Psoas muscle (tissue), 8 donors: ENCODE data around the gene PPM1D. TPM values are rescaled to one million over a fixed set of nuclear protein-coding genes. Genes with fewer than 3 reads are reported as not detected.

Experiments used
- ATAC-seq, 4 donors: fragments of 200-7000 bp; cut with Tn5 transposase; one replicate each; pipeline ENCODE4 v1.9.1; 2020; ENCODE audit warnings: moderate library complexity in 3 of 4, mild to moderate bottlenecking in 2 of 4
- DNase-seq, 2 donors: peaks; one replicate each; pipeline ENCODE4 v3.0.0-alpha.2; 2020
- H3K27ac ChIP-seq: fragments of 200-600 bp; one replicate; pipeline ENCODE4 v1.8.0; 2022
- H3K27me3 ChIP-seq, 3 donors: fragments of 200-600 bp in 1 of 3; one replicate each; pipeline versions ENCODE4 v1.6.1 to v1.8.0; 2013 to 2022; ENCODE audit warnings: low read length in 2 of 3, mild to moderate bottlenecking in 2 of 3, moderate library complexity in 1 of 3; ENCODE audit not compliant: insufficient read depth in 3 of 3
- H3K36me3 ChIP-seq, 2 donors: fragments of 200-600 bp in 1 of 2; one replicate each; pipeline versions ENCODE4 v1.6.1 to v1.8.0; 2013 to 2022; ENCODE audit warnings: low read depth in 1 of 2, mild to moderate bottlenecking in 1 of 2, moderate library complexity in 1 of 2; ENCODE audit not compliant: insufficient read depth in 1 of 2
- H3K4me1 ChIP-seq: fragments of 200-600 bp; one replicate; pipeline ENCODE4 v1.8.0; 2022
- H3K4me3 ChIP-seq: fragments of 200-600 bp; one replicate; pipeline ENCODE4 v1.8.0; 2022; ENCODE audit warnings: mild to moderate bottlenecking
- H3K9me3 ChIP-seq: fragments of 200-600 bp; one replicate; pipeline ENCODE4 v1.8.0; 2022
- WGBS, 3 donors: extraction: QIAGEN DNeasy Blood & Tissue Kit; methylation state at CpG; one replicate each; pipeline versions ENCODE4 v1.1.6 to v1.1.7; 2013; 5-methylcytosine and 5-hydroxymethylcytosine counted together
- intact Hi-C, 2 donors: fragments of 100-400 bp; cut with DNase I; formaldehyde crosslinking; loops; one replicate each; pipeline versions ENCODE4 v1.11.0 to v1.14.2; 2022
- polyA plus RNA-seq, 3 donors: library from polyadenylated mRNA; stranded (reverse); fragments of 200-250 nt; gene quantifications; one replicate each; pipeline ENCODE4 v1.2.3, GENCODE V29; 2013
- total RNA-seq, 4 donors: library from RNA; stranded (reverse); fragmentation: NEBNext Ultra II Directional in 2 of 4; extraction: Animal tissue kit (Norgen Biotek cat#: 25700) in 2 of 4; gene quantifications; one replicate each; pipeline versions ENCODE4 v1.2.1 to v1.2.4, GENCODE V29; 2021 to 2023
- TF ChIP-seq, protein P1 (sequence below): fragments of 200-600 bp; IDR thresholded peaks from one replicate; pipeline ENCODE4 v1.8.0; 2022; ENCODE audit warnings: antibody characterized with exemption
- donor health status: healthy with polysubstance abuse.
- donor health status: DM: no; HTN: no; CAD: no; lungs with moderate emphysema.
- donor health status: Bipolar disorder and iron deficiency.
- donor health status: healthy.
- donor health status: DM: yes; HTN: yes; CAD: no.
- donor health status: DM: no; HTN: no; CAD: no.
- donor health status: DM: no; HTN: no; CAD: no.
- donor health status: DM: yes; HTN: yes; CAD: no.

The PPM1D gene
- total and polyA plus RNA-seq, 7 donors: 2.8 to 10.5 (median 7.0) TPM

DNA sequence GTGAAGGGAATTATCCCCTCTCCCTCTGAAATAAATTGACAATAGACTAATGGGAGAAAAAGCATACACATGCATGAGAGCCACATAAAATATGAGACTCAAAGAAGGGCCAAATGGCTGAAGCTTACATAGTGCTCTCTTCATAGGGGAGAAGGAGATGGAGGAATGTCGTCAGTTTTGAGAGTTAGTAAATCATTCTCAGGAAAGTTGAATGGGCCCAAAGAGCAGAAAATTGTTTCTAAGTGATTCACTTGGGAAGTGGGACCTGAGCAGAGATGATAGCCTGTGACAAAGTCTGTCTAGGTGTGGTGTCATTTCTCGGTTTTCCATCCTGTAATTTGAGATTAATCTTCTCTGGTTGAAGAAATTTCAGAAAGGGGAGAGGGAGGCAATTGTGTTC is 112.7 kb downstream of the PPM1D start:
- TF ChIP-seq, protein P1, sequence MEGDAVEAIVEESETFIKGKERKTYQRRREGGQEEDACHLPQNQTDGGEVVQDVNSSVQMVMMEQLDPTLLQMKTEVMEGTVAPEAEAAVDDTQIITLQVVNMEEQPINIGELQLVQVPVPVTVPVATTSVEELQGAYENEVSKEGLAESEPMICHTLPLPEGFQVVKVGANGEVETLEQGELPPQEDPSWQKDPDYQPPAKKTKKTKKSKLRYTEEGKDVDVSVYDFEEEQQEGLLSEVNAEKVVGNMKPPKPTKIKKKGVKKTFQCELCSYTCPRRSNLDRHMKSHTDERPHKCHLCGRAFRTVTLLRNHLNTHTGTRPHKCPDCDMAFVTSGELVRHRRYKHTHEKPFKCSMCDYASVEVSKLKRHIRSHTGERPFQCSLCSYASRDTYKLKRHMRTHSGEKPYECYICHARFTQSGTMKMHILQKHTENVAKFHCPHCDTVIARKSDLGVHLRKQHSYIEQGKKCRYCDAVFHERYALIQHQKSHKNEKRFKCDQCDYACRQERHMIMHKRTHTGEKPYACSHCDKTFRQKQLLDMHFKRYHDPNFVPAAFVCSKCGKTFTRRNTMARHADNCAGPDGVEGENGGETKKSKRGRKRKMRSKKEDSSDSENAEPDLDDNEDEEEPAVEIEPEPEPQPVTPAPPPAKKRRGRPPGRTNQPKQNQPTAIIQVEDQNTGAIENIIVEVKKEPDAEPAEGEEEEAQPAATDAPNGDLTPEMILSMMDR: no peak
- ATAC-seq: no peak
- no peaks in the 10 kb centered on the region for H3K9me3 ChIP-seq
- H3K27ac ChIP-seq: no peak overlapping the region
- H3K4me3 ChIP-seq: no peak overlapping the region
- H3K36me3 ChIP-seq: peaks cover 3 to 39% of the 10 kb centered on the region in 2 donors
- intact Hi-C loops: loop anchor here in 1 of 2 donors (10.0 kb wide), 1 partner anchor 682 kb away; the partner anchor contains the start of gene TBX2
- 67 to 79% (median 68%) methylated on average over 2 of the region's 2 CpGs for WGBS, 3 donors
- no peaks in the 10 kb centered on the region for H3K27me3 ChIP-seq
- no peak for DNase-seq
- H3K4me1 ChIP-seq: no peaks in the 10 kb centered on the region

DNA sequence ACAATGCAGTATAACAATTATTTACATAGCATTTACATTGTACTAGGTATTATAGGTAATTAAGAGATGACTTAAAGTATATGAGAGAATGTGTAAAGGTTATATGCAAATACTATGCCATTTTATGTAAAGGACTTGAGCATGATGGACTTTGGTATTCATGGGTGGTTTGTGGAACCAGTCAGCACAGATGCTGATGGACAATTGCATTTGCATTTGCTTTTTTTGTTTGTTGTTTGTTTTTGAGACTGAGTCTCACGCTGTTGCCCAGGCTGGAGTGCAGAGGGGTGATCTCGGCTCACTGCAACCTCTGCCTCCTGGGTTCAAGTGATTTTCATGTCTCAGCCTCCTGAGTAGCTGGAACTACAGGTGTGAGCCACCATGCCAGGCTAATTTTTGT is 113.6 kb downstream of the PPM1D start:
- Histone ChIP-seq H3K27ac (no peak overlapping the region), H3K4me3 (no peak overlapping the region), H3K27me3 (no peaks in the 10 kb centered on the region), H3K9me3 (no peaks in the 10 kb centered on the region), H3K4me1 (no peaks in the 10 kb centered on the region), H3K36me3 (peaks cover 3 to 31% of the 10 kb centered on the region in 2 donors)
- TF ChIP-seq, protein P1: no peak
- ATAC-seq (no peak), DNase-seq (no peak)
- intact Hi-C loops: loop anchor here in 1 of 2 donors (10.0 kb wide), 1 partner anchor 681 kb away; the partner anchor contains the start of gene TBX2
- 97 to 100% (median 98%) methylated on average over 2 of the region's 2 CpGs for WGBS, 3 donors

Other genes with a start within 250 kb of the PPM1D start
- gene USP32, start 208.1 kb upstream of the PPM1D start, total RNA-seq: 10 to 100 TPM; 34.0 to 64.9 (median 50.6) TPM
- gene USP32, start 208.1 kb upstream of the PPM1D start, polyA plus RNA-seq: 10 to 100 TPM; 19.5 to 56.7 (median 36.4) TPM
- gene CHCT1, start 177.7 kb upstream of the PPM1D start, total RNA-seq: under 1 TPM in 1 of 4 donors, not detected in 3; 0.67 TPM
- under 1 TPM in 1 of 3 donors, not detected in 2; 0.05 TPM for gene CHCT1, start 177.7 kb upstream of the PPM1D start, polyA plus RNA-seq
- 10 to 100 TPM; 20.8 to 31.5 (median 25.8) TPM for gene APPBP2, start 74.0 kb upstream of the PPM1D start, total RNA-seq
- 10 to 100 TPM in 1 of 3 donors, 1 to 10 TPM in 2; 5.9 to 35.4 (median 6.4) TPM for gene APPBP2, start 74.0 kb upstream of the PPM1D start, polyA plus RNA-seq
- 10 to 100 TPM; 15.0 to 28.8 (median 19.1) TPM for gene BCAS3, start 77.7 kb downstream of the PPM1D start, total RNA-seq
- 1 to 10 TPM; 2.4 to 7.1 (median 5.1) TPM for gene BCAS3, start 77.7 kb downstream of the PPM1D start, polyA plus RNA-seq